DND-41 (cell line): ENCODE measurements around the gene LRRC30.

Experiments
- CTCF ChIP-seq: IDR thresholded peaks from 2 replicates; pipeline ENCODE4 v1.5.1; 2012; ENCODE audit warnings: borderline replicate concordance, low read length, moderate library complexity, mild to moderate bottlenecking; ENCODE audit not compliant: poor library complexity, severe bottlenecking; ENCODE audit errors: extremely low read depth
- EZH2 ChIP-seq: IDR thresholded peaks from 3 replicates; pipeline ENCODE4 v1.6.1; 2012; ENCODE audit warnings: borderline replicate concordance, low read depth, mild to moderate bottlenecking, moderate library complexity, low read length, inconsistent platforms; ENCODE audit not compliant: severe bottlenecking

- TF ChIP-seq CTCF (no peak), EZH2 (no peak)
Observed at GRCh38 chr18:7236072-7236471, 5.2 kb downstream of the LRRC30 start.
